H1 (cell line): ENCODE data around the gene NKX2-1. TPM values are rescaled to one million over a fixed set of nuclear protein-coding genes. Genes with fewer than 3 reads are reported as not detected.

ENCODE experiments used
- CTCF ChIA-PET: fragments of 300-600 bp; sonication (Branson Sonifier 250); formaldehyde crosslinking; loops from one replicate; lab custom pipeline; 2021; ENCODE audit not compliant: partially characterized antibody; lab: Charles Lee
- POLR2A ChIA-PET: fragments of 300-600 bp; sonication (Branson Sonifier 250); formaldehyde crosslinking; loops from one replicate; lab custom pipeline; 2021; ENCODE audit warnings: inconsistent platforms; ENCODE audit not compliant: partially characterized antibody; lab: Charles Lee
- DNase-seq, 2 experiments: peaks; one replicate each; pipeline versions ENCODE4 v3.0.0 to v3.0.0-alpha.2; 2010 to 2022; ENCODE audit warnings: low spot score in 2 of 2, low read depth in 1 of 2, mixed read lengths in 1 of 2
- FAIRE-seq: peaks from 2 replicates; lab custom pipeline; 2011; peaks lifted over from hg19 to GRCh38; lab: Jason Lieb, UNC
- H2AFZ ChIP-seq: 2 replicates; pipeline ENCODE4 v1.8.1; 2012; ENCODE audit warnings: low read length, inconsistent platforms
- H2AK5ac ChIP-seq: 2 replicates; pipeline ENCODE4 v1.6.1; 2013; ENCODE audit warnings: low read depth, low read length
- H2BK120ac ChIP-seq: replicated peaks from 2 replicates; pipeline ENCODE3; 2013; ENCODE audit warnings: low read depth, low read length, inconsistent platforms
- H2BK12ac ChIP-seq: 2 replicates; pipeline ENCODE4 v1.6.1; 2013; ENCODE audit warnings: low read depth, low read length
- H2BK15ac ChIP-seq: 2 replicates; pipeline ENCODE4 v1.6.1; 2013; ENCODE audit warnings: low read length
- H2BK20ac ChIP-seq: 2 replicates; pipeline ENCODE4 v1.6.1; 2013; ENCODE audit warnings: low read length
- H2BK5ac ChIP-seq: 2 replicates; pipeline ENCODE4 v1.6.1; 2013; ENCODE audit warnings: low read depth, low read length
- H3K14ac ChIP-seq: 2 replicates; pipeline ENCODE4 v1.6.1; 2013; ENCODE audit warnings: inconsistent platforms; ENCODE audit not compliant: insufficient read length
- H3K18ac ChIP-seq: 2 replicates; pipeline ENCODE4 v1.6.1; 2013; ENCODE audit warnings: low read length; ENCODE audit errors: extremely low read depth
- H3K23ac ChIP-seq: 2 replicates; pipeline ENCODE4 v1.6.1; 2013; ENCODE audit warnings: inconsistent platforms; ENCODE audit not compliant: insufficient read length
- H3K23me2 ChIP-seq: 2 replicates; pipeline ENCODE4 v1.6.1; 2013; ENCODE audit warnings: low read depth, low read length
- H3K27ac ChIP-seq: 2 replicates; pipeline ENCODE4 v1.6.1; 2011; ENCODE audit warnings: low read depth, low read length, inconsistent platforms
- H3K27me3 ChIP-seq, 4 experiments: replicated peaks in 1 of 4; 1 replicate in 1 of 4; 2 replicates in 3 of 4; pipeline versions ENCODE4 v1.6.1 to v1.8.1; 2011 to 2013; ENCODE audit warnings: low read length in 3 of 4, mild to moderate bottlenecking in 3 of 4, inconsistent platforms in 2 of 4, mixed read lengths in 2 of 4, moderate library complexity in 1 of 4; ENCODE audit not compliant: control insufficient read depth in 3 of 4, insufficient read depth in 3 of 4; ENCODE audit errors: extremely low read depth in 1 of 4
- H3K36me3 ChIP-seq, 4 experiments: 2 replicates each; pipeline versions ENCODE4 v1.6.1 to v1.8.1; 2011 to 2013; ENCODE audit warnings: mild to moderate bottlenecking in 4 of 4, low read length in 3 of 4, moderate library complexity in 2 of 4, control low read depth in 1 of 4, inconsistent platforms in 1 of 4; ENCODE audit not compliant: insufficient read depth in 4 of 4, control insufficient read depth in 2 of 4
- H3K4ac ChIP-seq: replicated peaks from 2 replicates; pipeline ENCODE3; 2013; ENCODE audit warnings: low read length, low read depth, mixed read lengths, inconsistent platforms; ENCODE audit not compliant: insufficient read length
- H3K4me1 ChIP-seq, 4 experiments: replicated peaks in 1 of 4; 1 replicate in 1 of 4; 2 replicates in 3 of 4; pipeline versions ENCODE4 v1.6.1 to v1.8.1; 2011 to 2013; ENCODE audit warnings: low read length in 3 of 4, inconsistent platforms in 2 of 4, mixed read lengths in 1 of 4; ENCODE audit not compliant: insufficient read depth in 4 of 4, control insufficient read depth in 3 of 4
- H3K4me2 ChIP-seq, 2 experiments: 2 replicates each; pipeline versions ENCODE4 v1.6.1 to v1.8.1; 2011 to 2013; ENCODE audit warnings: low read depth in 2 of 2, low read length in 2 of 2, control low read depth in 1 of 2, inconsistent platforms in 1 of 2, mild to moderate bottlenecking in 1 of 2; ENCODE audit not compliant: insufficient read depth in 1 of 2
- H3K4me3 ChIP-seq, 4 experiments: fragments of 200-600, 300-600 bp in 1 of 4; sonication (generic), shearing (Covaris generic), sonication (Bioruptor Twin) in 1 of 4; 2 replicates each; pipeline versions ENCODE4 v1.5.1 to v1.8.1; 2011 to 2016; ENCODE audit warnings: low read length in 4 of 4, low read depth in 3 of 4, control low read depth in 2 of 4, inconsistent platforms in 2 of 4, mild to moderate bottlenecking in 2 of 4, mixed read lengths in 1 of 4, moderate library complexity in 1 of 4; ENCODE audit not compliant: insufficient read depth in 2 of 4; ENCODE audit errors: extremely low read depth in 1 of 4
- H3K56ac ChIP-seq: replicated peaks from 2 replicates; pipeline ENCODE3; 2013; ENCODE audit warnings: low read depth, mild to moderate bottlenecking, mixed read lengths, low read length, inconsistent platforms; ENCODE audit not compliant: insufficient read length
- H3K79me1 ChIP-seq: 2 replicates; pipeline ENCODE4 v1.6.1; 2013; ENCODE audit warnings: low read depth, low read length, control low read depth
- H3K79me2 ChIP-seq, 2 experiments: 2 replicates each; pipeline versions ENCODE4 v1.6.1 to v1.8.1; 2012 to 2013; ENCODE audit warnings: low read length in 2 of 2, mild to moderate bottlenecking in 2 of 2, inconsistent platforms in 1 of 2; ENCODE audit not compliant: insufficient read depth in 2 of 2, control insufficient read depth in 1 of 2
- H3K9ac ChIP-seq, 4 experiments: replicated peaks in 1 of 4; 1 replicate in 1 of 4; 2 replicates in 3 of 4; pipeline versions ENCODE4 v1.6.1 to v1.8.1; 2011 to 2013; ENCODE audit warnings: low read depth in 3 of 4, low read length in 3 of 4, control low read depth in 2 of 4, mild to moderate bottlenecking in 2 of 4, moderate library complexity in 2 of 4, inconsistent platforms in 1 of 4; ENCODE audit errors: extremely low read depth in 1 of 4
- H3K9me3 ChIP-seq, 2 experiments: 2 replicates each; pipeline versions ENCODE4 v1.6.1 to v1.8.1; 2012 to 2013; ENCODE audit warnings: mild to moderate bottlenecking in 2 of 2, moderate library complexity in 2 of 2, control low read depth in 1 of 2, inconsistent platforms in 1 of 2, low read depth in 1 of 2, low read length in 1 of 2, mixed read lengths in 1 of 2; ENCODE audit not compliant: insufficient read depth in 2 of 2
- H4K20me1 ChIP-seq, 2 experiments: replicated peaks in 1 of 2; 2 replicates each; pipeline versions ENCODE3 to v1.8.1; 2011 to 2013; ENCODE audit warnings: inconsistent platforms in 2 of 2, low read length in 2 of 2, mild to moderate bottlenecking in 1 of 2; ENCODE audit not compliant: insufficient read depth in 2 of 2, control insufficient read depth in 1 of 2
- H4K5ac ChIP-seq: 2 replicates; pipeline ENCODE4 v1.6.1; 2013; ENCODE audit warnings: low read length, low read depth, mixed read lengths, inconsistent platforms; ENCODE audit not compliant: insufficient read length
- H4K8ac ChIP-seq: 2 replicates; pipeline ENCODE4 v1.8.0; 2013; ENCODE audit warnings: mild to moderate bottlenecking, moderate library complexity, low read length, inconsistent platforms; ENCODE audit not compliant: insufficient read depth; ENCODE audit errors: extremely low read depth
- H4K91ac ChIP-seq: replicated peaks from 2 replicates; pipeline ENCODE3; 2013; ENCODE audit warnings: low read length, mixed read lengths, inconsistent platforms; ENCODE audit not compliant: insufficient read length
- ATF2 ChIP-seq: IDR thresholded peaks from 2 replicates; pipeline ENCODE4 v1.6.1; 2012; ENCODE audit warnings: low read length, inconsistent platforms
- BCL11A ChIP-seq, 2 experiments: IDR thresholded peaks; one replicate each; pipeline ENCODE4 v1.6.1; 2011; ENCODE audit warnings: low read depth in 2 of 2, low read length in 2 of 2, mild to moderate bottlenecking in 2 of 2
- CTBP2 ChIP-seq: IDR thresholded peaks from 2 replicates; pipeline ENCODE4 v1.7.0; 2011; ENCODE audit warnings: borderline replicate concordance, mild to moderate bottlenecking, moderate library complexity, mixed read lengths, low read length; ENCODE audit not compliant: insufficient read depth, insufficient read length
- E2F6 ChIP-seq: IDR thresholded peaks from 2 replicates; pipeline ENCODE4 v1.6.1; 2012; ENCODE audit warnings: inconsistent platforms
- FOSL1 ChIP-seq: IDR thresholded peaks from 2 replicates; pipeline ENCODE4 v1.6.1; 2011; ENCODE audit warnings: mild to moderate bottlenecking, low read depth, low read length, moderate library complexity; ENCODE audit not compliant: insufficient read depth
- NRF1 ChIP-seq: IDR thresholded peaks from 2 replicates; pipeline ENCODE4 v1.6.1; 2011; ENCODE audit warnings: mild to moderate bottlenecking, low read depth, low read length, improper control_type of control experiment
- PHF8 ChIP-seq: fragments of 200-600 bp; sonication (generic); conservative IDR thresholded peaks from 2 replicates; pipeline ENCODE4 v1.7.1; 2012; ENCODE audit warnings: low read depth, mild to moderate bottlenecking, inconsistent platforms, low read length, moderate library complexity
- POU5F1 ChIP-seq: IDR thresholded peaks from 2 replicates; pipeline ENCODE4 v1.6.1; 2011; ENCODE audit warnings: low read depth, mild to moderate bottlenecking, low read length, moderate library complexity
- SIRT6 ChIP-seq: IDR thresholded peaks from one replicate; pipeline ENCODE4 v1.7.1; 2012; ENCODE audit warnings: low read length, inconsistent platforms
- SP2 ChIP-seq: IDR thresholded peaks from 2 replicates; pipeline ENCODE4 v1.6.1; 2012; ENCODE audit warnings: mild to moderate bottlenecking, low read length, inconsistent platforms
- TBP ChIP-seq: IDR thresholded peaks from 2 replicates; pipeline ENCODE4 v1.6.1; 2011; ENCODE audit warnings: low read depth, low read length, improper control_type of control experiment
- TEAD4 ChIP-seq: IDR thresholded peaks from 2 replicates; pipeline ENCODE4 v1.6.1; 2012; ENCODE audit warnings: low read depth, low read length, inconsistent platforms, mixed read lengths
- WGBS, 2 experiments: shearing (Covaris generic) in 1 of 2; methylation state at CpG; one replicate each; pipeline versions ENCODE4 v1.1.6 to v1.1.7; 2013 to 2015; ENCODE audit warnings: low lambda C conversion rate in 2 of 2, mixed read lengths in 2 of 2, inconsistent platforms in 1 of 2, low coverage in 1 of 2, missing lambda C conversion rate in 1 of 2; ENCODE audit not compliant: insufficient replicate concordance in 2 of 2, insufficient coverage in 1 of 2, insufficient read length in 1 of 2; ENCODE audit errors: extremely low coverage in 1 of 2, missing lambda C conversion rate in 1 of 2; 5-methylcytosine and 5-hydroxymethylcytosine counted together
- polyA plus RNA-seq, 7 experiments: library from polyadenylated mRNA; depleted of rRNA in 3 of 7; stranded (reverse) in 5 of 7; unstranded in 2 of 7; fragments of >200 nt in 5 of 7; fragments of 200-250 nt in 2 of 7; gene quantifications; 1 replicate in 5 of 7; 2 replicates in 1 of 7; 4 replicates in 1 of 7; pipeline versions ENCODE4 v1.2.1 to v1.2.3, GENCODE V29; 2011 to 2013; ENCODE audit warnings: missing spikeins in 2 of 7, mixed read lengths in 2 of 7
- total RNA-seq: library from RNA; stranded (reverse); fragmentation: NEBNext Ultra II Directional; extraction: Animal tissue kit (Norgen Biotek cat#: 25700); gene quantifications from 2 replicates; pipeline ENCODE4 v1.2.1, GENCODE V29; 2021

NKX2-1 gene
- total and polyA plus RNA-seq, 2 of the 8 experiments (the other 6 are each of a cell fraction or from before 2014, with no cell fraction given) = not detected

GRCh38 chr14:36498938-36499337 is 21.1 kb downstream of the NKX2-1 start:
- Histone ChIP-seq H2AK5ac (no peak overlapping the region), H3K9ac (no peak overlapping the region), H2BK15ac (no peak overlapping the region), H2BK20ac (no peak overlapping the region), H3K27me3 (peaks cover 31 to 52% (median 41%) of the 10 kb centered on the region in 4 experiments), H3K79me1 (no peaks in the 10 kb centered on the region), H3K23ac (no peak overlapping the region), H3K56ac (no peak overlapping the region), H3K4me1 (peaks cover 0 to 5% (median 3%) of the 10 kb centered on the region in 4 experiments; a peak in 6 of 7 replicates), H3K27ac (no peak overlapping the region), H3K4me3 (no peak overlapping the region), H4K8ac (no peak overlapping the region), H3K18ac (no peak overlapping the region), H4K5ac (no peak overlapping the region), H3K14ac (no peak overlapping the region), H3K36me3 (peaks cover 0 to 7% (median 0%) of the 10 kb centered on the region in 4 experiments; a peak in 1 of 8 replicates), H3K4ac (no peak overlapping the region), H2AFZ (no peak overlapping the region), H4K20me1 (peaks cover 0 to 9% of the 10 kb centered on the region in 2 experiments), H2BK5ac (no peak overlapping the region), H3K4me2 (no peak overlapping the region), H3K23me2 (no peaks in the 10 kb centered on the region; the same call in 1 of the 2 replicates), H4K91ac (no peak overlapping the region), H2BK120ac (no peak overlapping the region), H3K79me2 (no peaks in the 10 kb centered on the region), H3K9me3 (no peaks in the 10 kb centered on the region), H2BK12ac (no peak overlapping the region)
- FAIRE-seq (no peak), DNase-seq (no peak)
- 32% methylated on average over 2 of the region's 2 CpGs; no CpG with 5 or more reads in 1 of the 2 experiments for WGBS, 2 experiments
- ChIA-PET CTCF (interaction anchor here (1.2 to 1.6 kb wide), 2 partner anchors 56 to 429 kb away, joined by 4 to 5 read pairs; no protein-coding TSS in a partner anchor), POLR2A (no interaction called here)
- TF ChIP-seq PHF8 = no peak
- TF ChIP-seq POU5F1 = no peak
- no peak for TF ChIP-seq SP2
- no peak for TF ChIP-seq TEAD4
- TF ChIP-seq TBP = no peak
- no peak for TF ChIP-seq ATF2
- no peak for TF ChIP-seq FOSL1
- TF ChIP-seq E2F6 = no peak
- TF ChIP-seq NRF1 = no peak
- TF ChIP-seq BCL11A (IDR thresholded peaks at IDR 0.05; ENCODE audit: low read depth in 2 of 2, low read length in 2 of 2) = no peak
- TF ChIP-seq CTBP2 = no peak
- TF ChIP-seq SIRT6 = no peak
